Cardiac fibroblast (primary cell): Measurements from ENCODE around the gene TMEM273.

Experiments
- DNase-seq, 2 donors: peaks; one replicate each; pipeline versions ENCODE4 v3.0.0 to v3.0.0-alpha.2; 2010; ENCODE audit warnings: low read depth in 2 of 2
- H3K4me3 ChIP-seq, 2 donors: replicated peaks in 1 of 2; 1 replicate in 1 of 2; 2 replicates in 1 of 2; pipeline ENCODE4 v1.5.1; 2011; ENCODE audit warnings: low read depth in 2 of 2, low read length in 2 of 2, mild to moderate bottlenecking in 2 of 2, moderate library complexity in 1 of 2
- CTCF ChIP-seq: IDR thresholded peaks from one replicate; pipeline ENCODE4 v1.5.1; 2011; ENCODE audit warnings: low read depth, mild to moderate bottlenecking, low read length, inconsistent platforms

The TMEM273 gene

DNA sequence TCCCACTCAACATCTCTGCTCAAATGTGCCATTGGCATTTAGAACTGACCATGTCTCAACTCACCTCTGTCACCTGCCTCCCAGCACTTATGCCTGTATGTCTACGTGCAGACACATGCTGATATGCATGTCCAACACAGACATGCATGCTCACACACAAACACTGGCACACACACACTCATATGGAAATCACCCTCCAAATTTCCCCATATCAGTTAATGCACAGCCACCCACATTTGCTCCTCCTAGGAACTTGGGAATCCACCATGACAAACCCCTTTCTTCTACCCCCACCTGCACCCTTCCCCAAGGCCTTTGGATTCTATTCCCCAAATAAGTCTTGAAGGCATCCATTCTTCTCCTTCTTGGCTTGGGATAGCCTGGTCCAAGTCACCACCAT lies 58.8 kb downstream of the TMEM273 start:
- TF ChIP-seq CTCF = no peak
- H3K4me3 ChIP-seq = no peak overlapping the region
- no peak for DNase-seq

GRCh38 chr10:49128854-49129253 lies 59.3 kb downstream of the TMEM273 start:
- no peak for DNase-seq
- no peak for TF ChIP-seq CTCF

DNA sequence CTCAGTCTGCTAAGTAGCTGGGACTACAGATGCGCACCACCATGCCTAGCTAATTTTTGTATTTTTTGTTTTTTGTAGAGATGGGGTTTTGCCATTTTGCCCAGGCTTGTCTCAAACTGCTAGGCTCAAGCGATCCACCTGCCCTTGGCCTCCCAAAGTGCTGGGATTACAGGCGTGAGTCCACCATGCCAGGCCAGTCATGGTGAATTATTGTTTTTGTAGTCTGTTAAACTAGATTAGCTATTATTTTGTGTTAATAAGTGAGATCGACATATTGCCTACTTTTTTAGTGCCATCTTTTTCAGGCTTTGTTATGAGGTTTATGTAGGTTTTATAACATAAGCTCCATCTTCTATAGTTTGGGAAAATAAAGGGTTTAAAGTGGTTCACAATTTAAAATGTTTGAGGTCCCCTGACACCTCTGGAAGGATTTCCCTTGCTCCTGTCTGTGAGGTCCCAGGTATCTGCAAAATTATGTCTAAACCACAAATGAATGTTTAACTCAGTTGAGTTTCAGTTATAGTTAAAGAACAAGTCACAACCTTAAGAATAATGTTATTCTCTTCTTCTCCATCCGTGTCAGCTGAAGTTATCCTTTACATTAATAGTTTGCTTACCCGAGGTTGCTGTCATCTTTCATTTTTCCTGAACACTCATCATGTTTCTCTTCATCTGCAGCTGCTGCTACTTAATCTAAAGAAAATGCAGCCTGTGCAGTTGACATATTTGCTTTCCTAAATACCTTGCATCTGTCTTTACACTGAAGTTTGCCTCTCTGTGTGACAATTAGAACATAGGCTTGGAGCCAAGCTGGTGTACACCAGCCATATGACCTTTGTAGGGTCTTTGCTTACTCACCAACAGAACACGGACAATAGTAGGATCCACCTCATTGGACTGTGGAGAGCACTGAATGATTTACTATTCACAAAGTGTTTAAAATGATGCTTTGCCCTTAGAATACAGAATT lies 63.9 kb downstream of the TMEM273 start:
- H3K4me3 ChIP-seq = no peak overlapping the region
- TF ChIP-seq CTCF = no peak
- no peak for DNase-seq

More at GRCh38 chr10:49128854-49129253, 59.3 kb downstream of the TMEM273 start:
- H3K4me3 ChIP-seq = no peak overlapping the region

- no peak overlapping the region for H3K4me3 ChIP-seq
- no peak for DNase-seq
- no peak for TF ChIP-seq CTCF
Observed at GRCh38 chr10:49120911-49121310, 67.3 kb downstream of the TMEM273 start.

GRCh38 chr10:49119746-49120145 lies 68.4 kb downstream of the TMEM273 start:
- H3K4me3 ChIP-seq = no peak overlapping the region
- no peak for DNase-seq
- TF ChIP-seq CTCF = no peak

DNA sequence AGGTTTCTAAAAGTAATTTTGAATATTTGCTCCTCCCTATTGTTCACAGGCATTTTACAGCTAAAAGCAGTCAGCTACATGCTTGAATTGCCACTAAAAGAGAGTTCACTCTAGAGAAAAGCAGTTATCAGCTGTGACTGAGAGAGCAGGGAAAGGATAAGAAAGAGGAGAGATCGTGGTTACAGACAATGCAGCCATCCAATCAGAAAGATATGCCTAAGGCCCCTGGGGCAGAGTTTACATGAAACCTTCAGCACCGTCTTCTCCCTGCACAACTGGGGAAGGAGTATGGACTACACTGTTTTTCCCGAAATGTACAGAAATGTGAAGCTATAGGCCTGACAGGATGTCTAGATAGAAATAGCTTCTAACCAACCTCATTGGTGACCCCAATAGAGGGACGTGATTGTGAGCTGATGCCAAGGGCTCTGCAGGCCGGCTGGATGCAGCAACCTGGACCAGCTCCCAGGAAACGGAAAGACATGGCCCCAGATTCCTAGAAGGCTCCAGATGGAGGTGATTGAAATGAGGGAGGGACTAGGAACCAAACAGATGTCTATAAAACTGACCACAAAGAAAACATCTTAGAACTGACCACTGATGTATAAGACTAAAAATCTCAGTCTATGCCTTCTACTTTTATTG lies 69.6 kb downstream of the TMEM273 start:
- no peak for DNase-seq
- TF ChIP-seq CTCF = no peak
- H3K4me3 ChIP-seq = no peak overlapping the region
